ENCODE measurements around the gene DNAH17. TPM values are rescaled to one million over a fixed set of nuclear protein-coding genes. Genes with fewer than 3 reads are reported as not detected.

DNAH17 gene
- total and polyA plus RNA-seq, 2 donors (not counting 1 experiment from before 2014, with no cell fraction given), result 0.01 to 0.12 TPM

DNA sequence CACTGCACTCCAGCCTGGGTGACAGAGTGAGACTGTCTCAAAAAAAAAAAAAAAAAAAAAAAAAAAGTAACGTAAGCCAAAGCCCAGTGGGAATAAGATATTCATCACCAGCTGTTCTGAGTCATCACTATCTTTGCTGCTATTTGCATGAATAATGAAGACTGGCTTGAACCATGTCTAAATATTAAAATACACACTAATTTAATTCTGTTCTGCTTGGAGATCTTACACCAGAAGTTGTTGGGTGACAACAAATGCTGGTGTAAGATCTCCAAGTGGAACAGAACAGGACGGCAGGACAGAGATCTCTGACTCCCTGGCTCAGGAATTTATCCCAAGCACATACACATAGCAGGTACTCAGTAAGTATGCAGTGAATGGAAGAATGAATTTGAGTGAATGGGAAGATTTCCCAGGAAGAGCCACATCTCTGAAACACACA lies 19.6 kb downstream of the DNAH17 start:
- no peak for ATAC-seq (ENCODE audit: low read depth)
- CTCF ChIA-PET, result no interaction called here
- peaks cover 0 to 3% (median 0%) of the 10 kb centered on the region in 3 donors for H3K9me3 ChIP-seq (ENCODE audit: control extremely low read depth in 1 of 3, control insufficient read depth in 2 of 3, insufficient read depth in 1 of 3, low read length in 2 of 3)
- H4K20me1 ChIP-seq (ENCODE audit: control insufficient read depth, insufficient read depth, low read length, poor library complexity, severe bottlenecking), result no peaks in the 10 kb centered on the region
- intact Hi-C loops (cut with micrococcal nuclease), result no loop called here
- H3K27ac Mint-ChIP-seq, result no peak overlapping the region
- POLR2A ChIA-PET, result no interaction called here
- H2AFZ ChIP-seq (ENCODE audit: insufficient read depth, low read depth, low read length, poor library complexity, severe bottlenecking), result no peak overlapping the region
- H3K27me3 Mint-ChIP-seq, result peaks cover 13% of the 10 kb centered on the region
- no peak overlapping the region for H3K4me3 Mint-ChIP-seq
- TF ChIP-seq, protein P1, sequence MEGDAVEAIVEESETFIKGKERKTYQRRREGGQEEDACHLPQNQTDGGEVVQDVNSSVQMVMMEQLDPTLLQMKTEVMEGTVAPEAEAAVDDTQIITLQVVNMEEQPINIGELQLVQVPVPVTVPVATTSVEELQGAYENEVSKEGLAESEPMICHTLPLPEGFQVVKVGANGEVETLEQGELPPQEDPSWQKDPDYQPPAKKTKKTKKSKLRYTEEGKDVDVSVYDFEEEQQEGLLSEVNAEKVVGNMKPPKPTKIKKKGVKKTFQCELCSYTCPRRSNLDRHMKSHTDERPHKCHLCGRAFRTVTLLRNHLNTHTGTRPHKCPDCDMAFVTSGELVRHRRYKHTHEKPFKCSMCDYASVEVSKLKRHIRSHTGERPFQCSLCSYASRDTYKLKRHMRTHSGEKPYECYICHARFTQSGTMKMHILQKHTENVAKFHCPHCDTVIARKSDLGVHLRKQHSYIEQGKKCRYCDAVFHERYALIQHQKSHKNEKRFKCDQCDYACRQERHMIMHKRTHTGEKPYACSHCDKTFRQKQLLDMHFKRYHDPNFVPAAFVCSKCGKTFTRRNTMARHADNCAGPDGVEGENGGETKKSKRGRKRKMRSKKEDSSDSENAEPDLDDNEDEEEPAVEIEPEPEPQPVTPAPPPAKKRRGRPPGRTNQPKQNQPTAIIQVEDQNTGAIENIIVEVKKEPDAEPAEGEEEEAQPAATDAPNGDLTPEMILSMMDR (IDR thresholded peaks at IDR 0.05), result no peak
- TF ChIP-seq EZH2 (IDR thresholded peaks at IDR 0.05; ENCODE audit: borderline replicate concordance, insufficient read depth, low read depth, low read length, poor library complexity, severe bottlenecking), result no peak
- H3K4me2 ChIP-seq (replicated peaks; ENCODE audit: low read depth, low read length, poor library complexity, severe bottlenecking), result no peak overlapping the region
- H3K27me3 ChIP-seq (replicated peaks in 1 of 4; ENCODE audit: control extremely low read depth in 1 of 4, control insufficient read depth in 3 of 4, insufficient read depth in 4 of 4, low read length in 3 of 4), result peaks cover 0 to 10% (median 2%) of the 10 kb centered on the region in 4 experiments
- H3K9me3 Mint-ChIP-seq (ENCODE audit: insufficient read depth), result no peaks in the 10 kb centered on the region
- no peaks in the 10 kb centered on the region for H3K4me1 ChIP-seq (ENCODE audit: control insufficient read depth in 2 of 2, insufficient read depth in 2 of 2, low read length in 2 of 2)
- H3K4me1 Mint-ChIP-seq, result no peaks in the 10 kb centered on the region
- no peaks in the 10 kb centered on the region for H3K79me2 ChIP-seq (ENCODE audit: control insufficient read depth, insufficient read depth, low read length)
- WGBS (ENCODE audit: insufficient coverage), result no CpG with 5 or more reads among the region's 2 CpGs
- H3K36me3 ChIP-seq (replicated peaks in 1 of 2; ENCODE audit: control extremely low read depth in 1 of 2, control insufficient read depth in 1 of 2, extremely low read depth in 1 of 2, insufficient read depth in 2 of 2, low read length in 1 of 2), result no peaks in the 10 kb centered on the region
- H3K9ac ChIP-seq (ENCODE audit: low read length), result no peak overlapping the region
- no peak for DNase-seq
- H3K4me3 ChIP-seq (ENCODE audit: control extremely low read depth in 1 of 5, extremely low read depth in 1 of 5, insufficient read depth in 1 of 5, low read depth in 2 of 5, low read length in 4 of 5), result no peak overlapping the region
- no peak overlapping the region for H3K27ac ChIP-seq (ENCODE audit: low read length in 2 of 2)

DNA sequence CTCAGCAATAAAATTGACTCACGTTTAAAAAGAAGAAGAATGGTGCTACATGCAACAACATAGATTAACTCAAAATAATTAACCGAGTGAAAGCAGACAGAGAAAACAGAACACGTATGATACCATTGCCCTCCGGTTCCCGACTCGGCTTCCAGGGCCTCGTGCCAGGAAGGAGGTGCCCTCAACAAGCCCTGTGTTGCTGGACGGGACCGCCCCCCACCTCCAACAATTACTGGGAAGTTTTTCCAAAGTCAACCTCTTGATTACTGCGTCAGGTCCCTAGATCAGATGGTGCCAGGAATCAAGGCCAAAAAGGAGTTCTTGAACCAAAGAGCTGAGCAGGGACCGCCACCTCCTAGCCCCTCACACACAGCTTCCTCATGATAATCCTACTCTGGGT lies 20.4 kb downstream of the DNAH17 start:
- Mint-ChIP-seq H3K27ac (no peak overlapping the region), H3K9me3 (ENCODE audit: insufficient read depth) (no peaks in the 10 kb centered on the region), H3K27me3 (peaks cover 13% of the 10 kb centered on the region), H3K4me1 (no peaks in the 10 kb centered on the region), H3K4me3 (no peak overlapping the region)
- intact Hi-C loops (cut with micrococcal nuclease), result no loop called here
- Histone ChIP-seq H2AFZ (ENCODE audit: insufficient read depth, low read depth, low read length, poor library complexity, severe bottlenecking) (no peak overlapping the region), H3K4me1 (ENCODE audit: control insufficient read depth in 2 of 2, insufficient read depth in 2 of 2, low read length in 2 of 2) (no peaks in the 10 kb centered on the region), H3K27me3 (replicated peaks in 1 of 4; ENCODE audit: control extremely low read depth in 1 of 4, control insufficient read depth in 3 of 4, insufficient read depth in 4 of 4, low read length in 3 of 4) (peaks cover 0 to 10% (median 2%) of the 10 kb centered on the region in 4 experiments), H3K9me3 (ENCODE audit: control extremely low read depth in 1 of 3, control insufficient read depth in 2 of 3, insufficient read depth in 1 of 3, low read length in 2 of 3) (peaks cover 0 to 3% (median 0%) of the 10 kb centered on the region in 3 donors), H3K27ac (ENCODE audit: low read length in 2 of 2) (no peak overlapping the region), H3K4me3 (ENCODE audit: control extremely low read depth in 1 of 5, extremely low read depth in 1 of 5, insufficient read depth in 1 of 5, low read depth in 2 of 5, low read length in 4 of 5) (no peak overlapping the region), H3K79me2 (ENCODE audit: control insufficient read depth, insufficient read depth, low read length) (no peaks in the 10 kb centered on the region), H3K9ac (ENCODE audit: low read length) (no peak overlapping the region), H3K4me2 (replicated peaks; ENCODE audit: low read depth, low read length, poor library complexity, severe bottlenecking) (no peak overlapping the region), H3K36me3 (replicated peaks in 1 of 2; ENCODE audit: control extremely low read depth in 1 of 2, control insufficient read depth in 1 of 2, extremely low read depth in 1 of 2, insufficient read depth in 2 of 2, low read length in 1 of 2) (no peaks in the 10 kb centered on the region), H4K20me1 (ENCODE audit: control insufficient read depth, insufficient read depth, low read length, poor library complexity, severe bottlenecking) (no peaks in the 10 kb centered on the region)
- 97% methylated on average over 8 of the region's 11 CpGs for WGBS (ENCODE audit: insufficient coverage)
- no peak for TF ChIP-seq EZH2 (IDR thresholded peaks at IDR 0.05; ENCODE audit: borderline replicate concordance, insufficient read depth, low read depth, low read length, poor library complexity, severe bottlenecking)
- TF ChIP-seq, protein P1 (IDR thresholded peaks at IDR 0.05), result no peak
- POLR2A ChIA-PET, result no interaction called here
- ATAC-seq (ENCODE audit: low read depth) (no peak), DNase-seq (no peak)
- CTCF ChIA-PET, result no interaction called here
